ENCODE results near the gene ZNF683.

The ZNF683 gene

DNA sequence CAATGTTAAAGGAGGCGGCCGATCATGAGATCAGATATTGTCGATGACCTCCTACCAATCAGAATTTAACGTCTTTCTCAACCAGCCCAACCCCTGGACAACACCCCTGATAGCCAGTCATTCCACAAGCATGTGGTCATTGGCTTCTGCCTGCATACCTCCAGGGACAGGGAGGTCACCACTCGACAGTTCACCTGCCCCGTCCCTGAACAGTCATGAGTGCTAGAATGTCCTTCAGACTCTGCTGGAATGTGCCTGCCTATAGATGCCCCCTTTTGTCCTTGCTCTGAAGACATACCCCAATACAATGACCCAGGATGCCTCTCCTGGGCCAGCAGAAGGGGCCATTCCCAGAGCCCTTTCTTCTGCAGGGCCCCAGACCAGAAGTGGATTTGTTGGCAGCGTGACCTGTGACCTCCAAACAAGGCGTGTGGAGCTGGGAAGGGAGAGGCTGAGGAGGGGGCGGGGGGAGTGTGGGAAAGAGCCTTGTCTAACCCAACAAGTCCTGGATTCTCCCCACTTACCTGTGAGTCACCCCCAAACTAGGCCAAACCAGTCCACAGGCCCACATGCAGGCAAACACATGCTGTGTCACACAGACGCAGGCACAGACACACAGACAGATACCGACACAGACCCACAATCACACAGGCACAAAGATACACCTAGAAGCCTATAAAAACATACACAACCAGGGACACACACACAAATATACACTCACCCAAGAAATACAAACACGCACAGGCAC is 20.8 kb downstream of the ZNF683 start:
- TF ChIP-seq, protein P1, sequence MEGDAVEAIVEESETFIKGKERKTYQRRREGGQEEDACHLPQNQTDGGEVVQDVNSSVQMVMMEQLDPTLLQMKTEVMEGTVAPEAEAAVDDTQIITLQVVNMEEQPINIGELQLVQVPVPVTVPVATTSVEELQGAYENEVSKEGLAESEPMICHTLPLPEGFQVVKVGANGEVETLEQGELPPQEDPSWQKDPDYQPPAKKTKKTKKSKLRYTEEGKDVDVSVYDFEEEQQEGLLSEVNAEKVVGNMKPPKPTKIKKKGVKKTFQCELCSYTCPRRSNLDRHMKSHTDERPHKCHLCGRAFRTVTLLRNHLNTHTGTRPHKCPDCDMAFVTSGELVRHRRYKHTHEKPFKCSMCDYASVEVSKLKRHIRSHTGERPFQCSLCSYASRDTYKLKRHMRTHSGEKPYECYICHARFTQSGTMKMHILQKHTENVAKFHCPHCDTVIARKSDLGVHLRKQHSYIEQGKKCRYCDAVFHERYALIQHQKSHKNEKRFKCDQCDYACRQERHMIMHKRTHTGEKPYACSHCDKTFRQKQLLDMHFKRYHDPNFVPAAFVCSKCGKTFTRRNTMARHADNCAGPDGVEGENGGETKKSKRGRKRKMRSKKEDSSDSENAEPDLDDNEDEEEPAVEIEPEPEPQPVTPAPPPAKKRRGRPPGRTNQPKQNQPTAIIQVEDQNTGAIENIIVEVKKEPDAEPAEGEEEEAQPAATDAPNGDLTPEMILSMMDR (IDR thresholded peaks at IDR 0.05; ENCODE audit: low read depth, low read length) = no peak
- no peak overlapping the region for H3K4me3 ChIP-seq (ENCODE audit: low read depth, low read length)

DNA sequence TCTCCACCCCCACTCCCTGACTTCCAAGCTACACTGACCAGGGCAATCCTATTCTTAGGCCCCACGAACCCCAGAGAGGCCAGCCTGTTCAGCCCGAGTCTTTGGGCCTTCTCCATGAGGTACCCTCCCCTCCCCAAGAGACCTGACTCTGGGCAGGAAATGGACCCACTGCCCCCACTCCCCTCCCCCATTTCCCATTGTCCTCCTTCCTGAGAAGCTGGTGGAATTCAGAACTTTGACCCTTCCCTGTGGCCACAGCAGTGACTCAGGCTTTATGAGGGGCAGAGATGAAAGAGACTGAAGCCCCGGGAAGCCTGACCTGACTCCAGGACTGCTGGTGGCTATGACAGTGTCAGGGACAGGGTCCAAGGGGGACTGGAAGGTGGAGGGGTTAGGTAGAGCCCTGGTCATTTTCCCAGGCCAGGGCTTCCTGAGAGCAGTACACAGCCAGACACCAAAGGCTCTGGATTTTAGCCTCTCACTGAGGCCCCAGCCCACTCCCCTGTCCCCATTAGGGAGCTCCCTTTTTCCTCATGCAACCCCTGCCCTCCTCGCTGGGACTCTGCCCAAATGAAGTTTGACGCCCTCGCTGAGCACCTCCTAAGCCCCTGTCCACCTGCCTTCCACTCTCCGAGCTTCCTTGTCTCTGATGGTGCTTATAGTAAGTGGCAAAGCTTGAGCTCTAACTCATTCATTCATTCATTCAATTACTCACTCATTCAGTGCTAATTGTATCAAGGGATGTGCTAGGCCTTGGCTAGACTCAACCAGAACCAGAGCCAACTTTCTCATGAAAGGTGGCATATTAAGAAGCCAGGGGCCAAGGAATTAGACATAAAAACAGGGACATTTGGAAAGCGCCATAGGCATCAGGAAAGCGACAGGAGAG is 21.6 kb downstream of the ZNF683 start:
- no peak overlapping the region for H3K4me3 ChIP-seq (ENCODE audit: low read depth, low read length)
- TF ChIP-seq, protein P1 (IDR thresholded peaks at IDR 0.05; ENCODE audit: low read depth, low read length) = no peak

DNA sequence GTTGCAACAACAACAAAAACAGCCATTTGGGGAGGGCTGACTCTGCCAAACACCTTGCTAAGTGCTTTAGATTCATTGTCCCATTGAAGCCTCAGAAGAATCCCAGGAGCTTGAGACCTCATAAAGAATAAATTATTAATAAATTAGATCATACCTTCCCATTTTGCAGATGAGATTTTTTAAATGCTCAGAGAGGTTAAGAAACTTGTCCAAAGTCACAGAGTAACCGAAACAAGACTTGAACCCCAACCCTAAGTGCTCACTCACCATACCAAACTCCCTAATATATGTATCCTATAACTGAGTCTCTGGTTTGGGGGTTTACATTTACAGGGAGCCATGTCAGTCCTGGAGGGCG is 22.2 kb downstream of the ZNF683 start:
- TF ChIP-seq, protein P1 (IDR thresholded peaks at IDR 0.05; ENCODE audit: low read depth, low read length) = no peak
- H3K4me3 ChIP-seq (ENCODE audit: low read depth, low read length) = no peak overlapping the region

DNA sequence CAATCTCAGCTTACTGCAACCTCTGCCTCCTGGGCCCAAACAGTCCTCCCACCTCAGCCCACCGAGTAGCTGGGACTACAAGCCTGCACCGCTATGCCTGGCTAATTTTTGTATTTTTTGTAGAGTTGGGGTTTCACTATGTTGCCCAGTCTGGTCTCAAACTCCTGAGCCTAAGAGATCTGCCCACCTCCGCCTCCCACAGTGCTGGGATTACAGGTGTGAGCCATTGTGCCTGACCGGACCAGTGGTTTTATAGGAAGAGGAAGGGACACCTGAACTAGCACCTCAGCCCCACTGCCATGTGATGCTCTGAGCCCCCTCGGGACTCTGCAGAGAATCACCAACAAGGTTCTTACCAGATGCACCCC is 22.7 kb downstream of the ZNF683 start:
- H3K4me3 ChIP-seq (ENCODE audit: low read depth, low read length) = no peak overlapping the region
- TF ChIP-seq, protein P1 (IDR thresholded peaks at IDR 0.05; ENCODE audit: low read depth, low read length) = no peak

DNA sequence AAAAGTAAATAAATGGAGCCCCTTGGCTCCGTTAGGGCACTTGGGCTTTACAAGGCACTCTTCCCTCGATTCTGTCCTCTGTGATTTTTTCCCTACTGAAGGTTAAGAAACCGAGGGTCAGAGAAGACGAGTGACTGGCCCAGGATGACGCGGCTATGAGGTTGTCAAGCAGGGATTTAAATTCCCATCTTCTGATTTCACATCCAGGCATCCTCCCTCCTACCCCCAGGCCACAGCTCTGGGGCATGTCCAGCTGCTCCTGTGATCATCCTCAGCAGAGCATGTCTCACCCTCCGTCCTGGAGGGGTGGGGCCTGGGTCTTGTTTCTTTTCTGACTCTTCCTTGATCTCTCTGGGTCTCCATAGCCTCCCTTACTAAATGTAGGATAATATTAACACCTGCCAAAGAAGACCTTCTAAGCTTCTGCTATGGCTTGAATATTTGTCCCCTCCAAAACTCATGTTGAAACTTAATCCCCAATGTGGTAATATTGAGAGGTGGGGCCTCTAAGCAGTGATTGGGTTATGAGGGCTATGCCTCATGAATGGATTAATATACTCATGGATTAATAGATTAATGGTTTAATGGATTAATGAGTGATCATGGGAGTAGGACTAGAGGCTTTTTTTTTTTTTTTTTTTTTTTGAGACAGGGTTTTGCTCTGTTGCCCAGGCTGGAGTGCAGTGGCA is 23.2 kb downstream of the ZNF683 start:
- H3K4me3 ChIP-seq (ENCODE audit: low read depth, low read length) = no peak overlapping the region
- TF ChIP-seq, protein P1 (IDR thresholded peaks at IDR 0.05; ENCODE audit: low read depth, low read length) = no peak

DNA sequence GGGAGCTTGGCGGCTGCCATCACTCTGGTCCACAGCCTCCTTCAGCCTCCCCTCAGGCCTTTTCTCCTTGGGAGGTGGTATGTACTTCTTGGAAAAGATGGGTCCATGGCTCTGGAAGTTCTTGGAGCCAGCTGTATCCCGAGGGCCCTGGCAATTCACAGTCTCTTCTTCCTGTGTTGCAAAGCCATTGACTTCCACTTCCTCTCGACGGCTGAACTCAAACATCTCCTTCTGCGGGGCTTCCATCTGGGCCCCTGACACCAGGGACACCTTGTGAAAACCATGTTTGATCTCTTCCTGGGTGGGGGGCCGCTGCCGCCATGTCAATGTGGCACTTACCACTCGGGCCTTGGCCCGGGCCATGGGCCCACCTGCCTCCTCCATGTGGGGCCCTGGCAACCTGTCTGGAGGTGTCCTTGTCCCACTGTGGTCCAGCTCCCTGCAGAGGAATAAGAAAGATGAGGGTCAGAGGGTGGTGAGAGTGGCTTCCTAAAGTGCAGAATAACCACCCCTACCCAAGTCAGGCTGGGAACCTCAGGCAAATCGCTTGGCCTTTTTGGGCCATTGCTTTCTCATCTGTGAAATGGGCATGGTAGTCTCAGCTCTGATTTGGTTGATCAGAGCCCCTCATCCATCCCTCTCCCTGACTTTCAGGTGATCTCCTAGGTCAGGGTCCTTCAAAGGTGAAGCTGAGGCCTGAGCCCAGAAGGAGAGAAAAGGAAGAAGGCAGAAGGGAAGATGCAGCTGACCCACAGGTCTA is 26.1 kb downstream of the ZNF683 start:
- TF ChIP-seq, protein P1 (IDR thresholded peaks at IDR 0.05; ENCODE audit: low read depth, low read length) = no peak

More for the DNA sequence above, 26.1 kb downstream of the ZNF683 start:
- H3K4me3 ChIP-seq (ENCODE audit: low read depth, low read length) = no peak overlapping the region
